DMS 273 (cell line): ENCODE results near the gene PHYHD1.
A peak's percentile ranks its signal among the peaks of the same experiment; 100 is the strongest.

Experiments
- DNase-seq: peaks from one replicate; lab custom pipeline; 2025; ENCODE audit not compliant: unreplicated experiment; lab: John Stamatoyannopoulos, UW

The PHYHD1 gene

GRCh38 chr9:128899566-128900322 is 21.0 kb upstream of the PHYHD1 start:
- no peak for DNase-seq

DNA sequence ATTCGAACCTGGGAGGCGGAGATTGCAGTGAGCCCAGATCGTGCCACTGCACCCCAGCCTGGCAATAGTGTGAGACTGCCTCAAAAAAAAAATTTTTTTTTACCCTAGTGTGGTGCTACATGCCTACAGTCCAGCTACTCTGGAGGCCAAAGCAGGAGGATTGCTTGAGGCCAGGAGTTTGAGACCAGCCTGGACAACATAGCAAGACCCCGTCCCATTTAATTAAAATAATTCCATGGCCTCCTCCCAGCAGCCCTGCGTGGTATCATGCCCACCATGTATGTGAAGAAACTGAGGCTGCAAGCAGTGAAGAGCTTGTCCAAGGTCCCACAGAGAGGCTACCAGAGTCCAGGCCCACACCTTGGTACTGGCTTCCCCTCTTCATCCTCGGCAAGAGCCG is 19.4 kb upstream of the PHYHD1 start:
- no peak for DNase-seq

DNA sequence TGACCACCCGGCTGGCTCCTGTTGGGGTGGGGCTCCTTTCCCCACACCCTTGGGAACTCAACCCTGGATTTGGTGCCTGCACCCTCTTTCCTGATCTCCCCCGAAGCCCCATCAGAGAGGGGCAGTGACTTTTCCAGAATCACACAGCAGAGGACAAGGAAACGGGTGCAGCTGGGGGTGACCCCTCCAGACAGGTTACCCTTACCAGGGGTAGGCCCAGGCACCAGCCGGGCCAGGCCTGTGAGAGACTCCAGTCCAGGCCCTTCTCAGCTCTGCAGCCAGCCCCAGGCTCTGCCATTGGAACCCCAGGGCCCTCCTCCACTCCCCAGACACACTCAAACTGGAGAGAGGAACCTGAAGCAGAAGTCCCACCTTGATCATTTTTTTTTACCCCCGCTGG is 19.0 kb upstream of the PHYHD1 start:
- DNase-seq = no peak

DNA sequence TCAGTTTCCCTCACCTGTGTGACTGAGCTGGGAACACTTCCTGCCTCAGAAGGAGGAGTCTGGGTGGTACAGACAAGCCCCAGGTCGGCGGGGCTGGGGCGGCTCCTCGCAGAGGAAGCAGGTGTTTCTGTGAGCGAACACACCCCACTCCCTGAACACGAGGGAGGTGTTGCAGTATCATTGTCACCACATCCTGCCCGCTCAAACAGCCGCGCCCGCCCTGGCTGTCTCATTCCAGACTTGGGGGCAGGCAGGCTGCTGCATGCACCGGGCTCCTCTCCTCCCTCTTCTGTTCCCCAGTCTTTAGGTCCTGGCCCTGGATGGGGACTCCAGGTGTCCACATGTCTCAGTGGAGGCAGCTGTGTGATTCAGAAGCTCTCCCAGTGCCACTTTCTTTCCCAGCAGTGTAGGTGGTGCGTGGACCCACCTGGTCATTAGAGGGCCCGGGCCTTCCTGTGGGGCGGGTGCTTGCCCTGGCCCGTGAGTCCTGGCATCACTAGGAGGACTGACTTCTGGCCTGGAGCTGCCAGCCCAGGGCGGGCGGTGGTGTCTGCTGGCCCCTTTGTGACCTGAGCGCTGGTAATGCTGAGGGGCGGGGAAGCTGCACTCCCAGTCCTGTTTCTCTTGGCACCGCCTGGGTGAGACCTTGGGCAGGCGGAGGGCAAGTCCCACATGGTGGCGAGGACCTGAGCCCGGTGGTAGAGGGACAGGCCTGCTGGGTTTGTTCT is 18.3 kb upstream of the PHYHD1 start:
- no peak for DNase-seq

DNA sequence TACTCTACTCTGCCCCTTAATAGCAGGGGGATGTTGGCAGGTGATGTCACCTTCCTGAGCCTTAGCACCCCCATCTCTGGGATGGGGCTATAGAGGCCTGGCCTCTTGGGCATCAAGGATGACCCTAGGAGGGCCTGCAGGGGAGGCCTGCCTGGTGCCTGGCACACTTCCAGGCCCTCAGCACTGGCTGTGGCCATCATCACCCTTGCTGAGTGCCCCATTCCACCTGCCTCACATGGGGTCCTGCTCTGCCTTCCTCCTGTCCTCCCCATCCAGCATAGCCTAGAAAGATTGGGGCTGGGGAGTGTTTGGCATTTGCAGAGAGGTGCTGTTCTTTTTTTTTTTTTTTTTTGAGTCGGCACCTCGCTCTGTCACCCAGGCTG is 17.7 kb upstream of the PHYHD1 start:
- no peak for DNase-seq

DNA sequence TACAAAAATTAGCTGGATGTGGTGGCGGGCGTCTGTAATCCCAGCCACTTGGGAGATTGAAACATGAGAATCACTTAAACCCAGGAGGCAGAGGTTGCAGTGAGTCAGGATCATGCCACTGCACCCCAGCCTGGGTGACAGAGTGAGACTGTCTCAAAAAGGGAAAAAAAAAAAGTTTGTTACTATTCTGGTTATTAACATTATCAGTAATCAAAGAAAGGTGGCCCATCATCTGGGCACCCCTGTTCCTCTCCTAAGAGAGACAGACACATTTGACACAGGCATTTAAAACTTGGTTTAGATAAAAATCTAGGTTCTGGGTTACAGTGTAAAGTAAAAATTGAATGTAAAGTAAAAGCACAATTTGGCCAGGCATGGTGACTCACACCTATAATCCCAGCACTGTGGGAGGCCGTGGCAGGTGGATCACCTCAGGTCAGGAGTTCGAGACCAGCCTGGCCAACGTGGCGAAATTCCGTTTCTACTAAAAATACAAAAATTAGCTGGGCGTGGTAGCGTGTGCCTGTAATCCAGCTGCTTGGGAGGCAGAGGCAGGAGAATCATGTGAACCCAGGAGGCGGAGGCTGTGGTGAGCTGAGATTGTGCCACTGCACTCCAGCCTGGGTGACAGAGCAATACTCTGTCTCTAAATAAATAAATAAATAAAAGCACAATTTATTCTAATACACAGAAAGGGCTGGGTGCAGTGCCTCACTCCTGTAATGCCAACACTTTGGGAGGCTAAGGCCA is 16.7 kb upstream of the PHYHD1 start:
- DNase-seq = no peak

DNA sequence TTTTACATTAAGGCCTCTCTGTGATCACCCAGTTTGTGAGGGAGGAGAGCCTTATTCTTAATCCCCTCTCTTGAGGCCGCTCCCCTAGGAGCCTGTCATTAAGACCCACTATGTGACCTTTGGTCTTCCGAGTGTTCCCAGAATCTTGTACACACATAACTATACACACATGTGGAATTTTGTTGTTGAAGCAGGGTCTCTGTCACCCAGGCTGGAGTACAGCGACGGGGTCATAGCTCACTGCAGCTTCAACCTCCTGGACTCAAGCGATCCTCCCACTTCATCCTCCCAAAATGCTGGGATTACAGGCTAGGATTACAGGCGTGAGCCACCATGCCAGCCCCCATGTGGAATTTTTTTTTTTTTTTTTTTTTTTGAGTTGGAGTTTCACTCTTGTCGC is 14.8 kb upstream of the PHYHD1 start:
- no peak for DNase-seq

- no peak for DNase-seq
Observed at GRCh38 chr9:128906741-128907140, 14.0 kb upstream of the PHYHD1 start.

- DNase-seq = no peak
Observed at GRCh38 chr9:128908372-128908771, 12.4 kb upstream of the PHYHD1 start.

DNA sequence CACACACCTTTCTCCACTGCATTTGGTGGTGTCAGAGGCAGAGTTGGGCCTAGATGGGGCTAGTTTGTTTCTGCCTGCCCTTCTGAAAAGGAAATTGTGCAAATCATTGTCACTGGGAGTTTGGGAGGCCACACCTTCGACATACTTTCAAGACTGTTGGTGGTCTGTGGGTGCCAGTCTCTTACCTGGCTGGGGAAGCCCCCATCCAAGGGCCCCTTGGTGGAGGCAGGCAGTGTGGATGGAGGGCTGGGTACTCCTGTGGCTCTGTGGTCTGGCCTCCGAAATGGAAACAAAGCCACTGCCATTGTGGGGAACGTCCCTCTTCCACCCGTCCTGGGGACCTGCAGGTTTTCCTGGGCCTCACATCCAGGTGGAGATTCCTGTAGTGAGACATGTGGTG is 10.9 kb upstream of the PHYHD1 start:
- no peak for DNase-seq

GRCh38 chr9:128910906-128911305 is 9.9 kb upstream of the PHYHD1 start:
- DNase-seq = no peak

DNA sequence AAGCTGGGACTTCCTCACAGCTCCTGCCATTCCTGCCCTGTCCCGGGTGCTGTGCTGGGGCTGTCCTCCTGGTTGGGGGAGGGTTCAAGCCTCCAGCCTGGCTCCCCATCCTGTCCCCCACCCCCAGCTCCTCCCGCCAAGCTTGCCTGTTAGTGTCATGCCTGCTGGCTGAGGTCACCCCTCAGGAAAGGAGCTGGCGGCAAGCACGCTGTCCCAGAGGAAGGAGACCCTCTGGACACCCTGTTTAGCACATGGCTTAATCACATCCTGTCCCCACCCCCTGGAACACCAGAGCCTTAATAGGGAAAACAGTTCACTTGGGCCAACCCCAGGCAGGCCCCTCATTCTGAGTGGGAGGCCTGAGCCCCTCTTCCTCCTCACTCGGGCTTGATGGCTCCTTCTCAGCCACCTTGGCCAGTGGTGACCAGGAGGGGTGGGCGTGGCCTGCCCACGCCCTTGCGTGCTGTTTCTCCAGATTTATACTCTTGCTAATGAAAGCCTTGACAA is 9.2 kb upstream of the PHYHD1 start:
- DNase-seq = no peak

- no peak for DNase-seq
Observed at GRCh38 chr9:128912270-128912853, 8.4 kb upstream of the PHYHD1 start.

DNA sequence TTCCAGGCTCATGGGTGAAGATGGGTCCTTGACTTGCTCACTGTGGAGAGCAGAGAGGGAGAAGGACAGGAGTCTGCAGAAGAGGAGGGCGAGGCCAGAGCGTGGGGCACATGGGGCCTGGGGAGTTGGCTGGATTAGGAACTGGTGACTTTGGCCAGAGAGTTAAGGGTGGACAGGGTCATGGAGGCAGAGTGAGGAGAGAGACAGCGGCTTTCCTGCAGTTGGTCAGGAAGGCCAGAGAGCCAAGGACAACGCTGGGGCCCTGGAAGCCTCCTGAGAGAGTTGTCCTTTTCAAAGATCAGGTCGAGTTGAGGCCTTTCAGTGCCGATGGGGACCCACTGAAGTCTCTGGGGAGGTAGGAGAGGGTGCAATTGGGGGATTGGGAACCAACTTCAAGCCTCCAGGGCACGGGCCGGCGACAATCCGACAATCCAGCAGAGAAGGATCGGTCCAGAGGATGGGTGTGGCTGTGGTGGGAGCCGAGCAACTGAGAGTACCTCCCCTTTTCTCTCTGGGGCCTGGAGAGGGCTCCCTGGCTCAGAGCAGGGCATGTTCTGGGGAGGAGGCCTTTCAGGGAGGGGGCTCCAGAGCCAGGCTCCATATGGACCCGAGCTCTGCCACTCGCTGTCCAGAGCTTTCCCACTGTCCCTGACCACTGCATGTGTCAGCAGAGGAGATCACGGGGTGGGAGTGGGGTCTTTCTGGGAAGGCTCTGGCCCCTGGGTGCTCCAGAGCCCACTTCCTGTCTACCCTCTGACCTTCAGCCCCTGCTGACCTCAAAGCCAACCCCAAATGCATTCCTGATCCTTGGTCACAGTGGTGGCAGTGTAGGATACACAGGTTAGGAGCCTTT is 7.5 kb upstream of the PHYHD1 start:
- DNase-seq = no peak

DNA sequence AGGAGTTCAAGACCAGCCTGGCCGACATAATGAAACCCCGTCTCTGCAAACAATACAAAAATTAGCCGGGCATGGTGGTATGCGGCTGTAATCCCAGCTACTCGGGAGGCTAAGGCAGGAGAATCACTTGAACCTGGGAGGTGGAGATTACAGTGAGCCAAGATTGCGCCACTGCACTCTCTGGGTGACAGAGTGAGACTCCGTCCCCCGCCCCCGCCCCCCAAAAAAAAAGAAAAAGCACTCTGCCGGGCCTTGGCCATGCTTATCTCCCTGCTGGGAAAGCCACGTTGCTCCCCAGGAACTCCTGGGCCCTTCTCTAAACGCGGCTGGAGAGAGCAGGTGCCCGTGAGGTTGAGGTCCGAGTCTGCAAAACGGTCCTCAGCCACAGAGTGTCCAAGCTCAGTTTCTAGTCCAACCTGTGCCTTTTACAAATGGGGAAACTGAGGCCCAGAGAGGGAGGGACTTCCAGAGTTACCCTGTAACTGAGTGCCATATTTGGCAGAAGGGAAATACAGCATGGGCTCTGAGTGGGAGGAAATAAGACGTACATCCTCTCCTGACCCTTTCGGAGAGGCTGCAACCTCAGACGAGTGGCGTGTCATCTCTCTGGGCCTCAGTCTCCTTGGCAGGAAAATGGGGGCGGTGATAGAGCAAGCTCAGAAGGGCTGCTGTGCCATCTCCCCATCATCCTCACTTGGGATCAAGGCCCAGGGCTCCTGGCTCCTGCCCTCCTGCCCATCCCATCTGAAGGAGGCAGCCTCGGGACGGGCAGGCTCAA is 6.6 kb upstream of the PHYHD1 start:
- DNase-seq = no peak

GRCh38 chr9:128916204-128916603 is 4.6 kb upstream of the PHYHD1 start:
- no peak for DNase-seq

DNA sequence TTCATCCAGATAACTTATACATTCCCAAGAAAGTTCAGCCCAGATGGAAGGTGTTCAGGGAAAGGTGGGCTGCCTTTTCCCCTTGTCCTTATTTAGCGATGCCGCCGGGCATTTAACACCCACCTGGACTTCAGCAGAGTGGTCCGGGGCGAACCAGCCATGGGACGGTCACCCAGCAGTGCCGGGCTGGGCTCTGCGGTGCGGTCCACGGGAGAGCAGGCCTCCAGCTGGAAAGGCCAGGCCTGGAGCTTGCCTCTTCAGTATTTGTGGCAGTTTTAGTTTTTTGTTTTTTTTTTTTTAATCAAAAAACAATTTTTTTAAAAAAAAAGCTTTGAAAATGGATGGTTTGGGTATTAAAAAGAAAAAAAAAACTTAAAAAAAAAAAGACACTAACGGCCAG is 4.0 kb upstream of the PHYHD1 start:
- no peak for DNase-seq

DNA sequence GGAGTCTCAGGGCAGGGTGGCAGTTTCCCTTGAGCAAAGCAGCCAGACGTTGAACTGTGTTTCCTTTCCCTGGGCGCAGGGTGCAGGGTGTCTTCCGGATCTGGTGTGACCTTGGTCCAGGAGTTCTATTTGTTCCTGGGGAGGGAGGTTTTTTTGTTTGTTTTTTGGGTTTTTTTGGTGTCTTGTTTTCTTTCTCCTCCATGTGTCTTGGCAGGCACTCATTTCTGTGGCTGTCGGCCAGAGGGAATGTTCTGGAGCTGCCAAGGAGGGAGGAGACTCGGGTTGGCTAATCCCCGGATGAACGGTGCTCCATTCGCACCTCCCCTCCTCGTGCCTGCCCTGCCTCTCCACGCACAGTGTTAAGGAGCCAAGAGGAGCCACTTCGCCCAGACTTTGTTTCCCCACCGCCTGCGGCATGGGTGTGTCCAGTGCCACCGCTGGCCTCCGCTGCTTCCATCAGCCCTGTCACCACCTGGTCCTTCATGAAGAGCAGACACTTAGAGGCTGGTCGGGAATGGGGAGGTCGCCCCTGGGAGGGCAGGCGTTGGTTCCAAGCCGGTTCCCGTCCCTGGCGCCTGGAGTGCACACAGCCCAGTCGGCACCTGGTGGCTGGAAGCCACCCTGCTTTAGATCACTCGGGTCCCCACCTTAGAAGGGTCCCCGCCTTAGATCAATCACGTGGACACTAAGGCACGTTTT is 3.5 kb upstream of the PHYHD1 start:
- peak; percentile 15 for DNase-seq

- DNase-seq = no peak
Observed at GRCh38 chr9:128918921-128919320, 1.9 kb upstream of the PHYHD1 start.
